T-helper 2 cell treated with Interferon-gamma antibody and Interleukin-4, amounts not matched to agents 100 ng/mL and 5 ng/mL, for 36 hours (primary cell): Measurements from ENCODE around the gene SLC25A22. TPM values are rescaled to one million over a fixed set of nuclear protein-coding genes. Genes with fewer than 3 reads are reported as not detected.

Experiments
- intact Hi-C: fragments of 100-400 bp; cut with micrococcal nuclease; formaldehyde crosslinking; loops from one replicate; pipeline ENCODE4 v1.15.1; 2023
- total RNA-seq: library from RNA; stranded (reverse); gene quantifications from 2 replicates; pipeline ENCODE4 v1.2.3, GENCODE V29; 2022

SLC25A22 gene
- total RNA-seq, 1 donor from 2014 or later: 57.4 TPM

GRCh38 chr11:823441-824291, 25.6 kb upstream of the SLC25A22 start:
- intact Hi-C loops: no loop called here

GRCh38 chr11:821512-822371, 23.7 kb upstream of the SLC25A22 start:
- intact Hi-C loops: loop anchor here (2.0 kb wide), 1 partner anchor 21 kb away; the partner anchor contains the start of genes POLR2L and TSPAN4

GRCh38 chr11:820655-821511, 22.8 kb upstream of the SLC25A22 start:
- intact Hi-C loops: loop anchor here (2.0 kb wide), 1 partner anchor 22 kb away; the partner anchor contains the start of genes POLR2L and TSPAN4

- intact Hi-C loops: loop anchor here (1.0 to 2.0 kb wide), 3 partner anchors 10 to 23 kb away; partner anchors contain the start of genes POLR2L, RPLP2 and TSPAN4
These were observed 22.0 kb upstream of the SLC25A22 start for GRCh38 chr11:819943-820649.

- intact Hi-C loops: loop anchor here (1.0 kb wide), 2 partner anchors 10 to 11 kb away; partner anchors contain the start of gene RPLP2
These were observed 21.2 kb upstream of the SLC25A22 start for GRCh38 chr11:819129-819931.

GRCh38 chr11:818396-819128, 20.5 kb upstream of the SLC25A22 start, which contains the start of gene PNPLA2:
TSS of gene PNPLA2 (plus strand) at chr11:818914. CDS start at chr11:819719, 805 bp downstream.
- intact Hi-C loops: loop anchor here (1.0 kb wide), 2 partner anchors 9 to 12 kb away; partner anchors contain the start of gene RPLP2

GRCh38 chr11:816433-816779, 18.3 kb upstream of the SLC25A22 start:
- intact Hi-C loops: no loop called here

- intact Hi-C loops: no loop called here
These were observed 17.8 kb upstream of the SLC25A22 start for GRCh38 chr11:815675-816432.

GRCh38 chr11:813456-814096, 15.5 kb upstream of the SLC25A22 start:
- intact Hi-C loops: no loop called here

GRCh38 chr11:813072-813455, 15.0 kb upstream of the SLC25A22 start:
- intact Hi-C loops: no loop called here

- intact Hi-C loops: no loop called here
These were observed 14.3 kb upstream of the SLC25A22 start for GRCh38 chr11:812390-812789.

- intact Hi-C loops: no loop called here
These were observed 13.6 kb upstream of the SLC25A22 start for GRCh38 chr11:811446-812245.

GRCh38 chr11:810040-810567, 12.0 kb upstream of the SLC25A22 start:
- intact Hi-C loops: no loop called here

- intact Hi-C loops: loop anchor here (1.0 to 5.0 kb wide), 5 partner anchors 10 to 602 kb away; partner anchors contain the start of genes BET1L, CHID1, POLR2L and RIC8A
These were observed 11.4 kb upstream of the SLC25A22 start, which contains the start of gene RPLP2 for GRCh38 chr11:809287-810039. TSS of gene RPLP2 (plus strand) at chr11:809967. CDS start at chr11:810235, 268 bp downstream.
